Transverse colon (tissue), 3 donors: ENCODE data around the gene USP24.

ENCODE experiments used
- POLR2A ChIP-seq: fragments of 450-650 bp; IDR thresholded peaks from one replicate; pipeline ENCODE4 v1.6.1; 2016; ENCODE audit warnings: antibody characterized with exemption, mild to moderate bottlenecking, moderate library complexity
- TF ChIP-seq, protein P1 (sequence below), 5 experiments: fragments of 200-600 bp in 3 of 5; fragments of 450-650 bp in 2 of 5; sonication (generic) in 3 of 5; IDR thresholded peaks; 1 replicate in 2 of 5; 2 replicates in 3 of 5; pipeline ENCODE4 v1.5.1; 2016 to 2017; ENCODE audit warnings: antibody characterized with exemption in 5 of 5, inconsistent platforms in 3 of 5, mild to moderate bottlenecking in 2 of 5, moderate library complexity in 1 of 5

GRCh38 chr1:55197099-55197498, 18.1 kb downstream of the USP24 start:
- TF ChIP-seq, protein P1, sequence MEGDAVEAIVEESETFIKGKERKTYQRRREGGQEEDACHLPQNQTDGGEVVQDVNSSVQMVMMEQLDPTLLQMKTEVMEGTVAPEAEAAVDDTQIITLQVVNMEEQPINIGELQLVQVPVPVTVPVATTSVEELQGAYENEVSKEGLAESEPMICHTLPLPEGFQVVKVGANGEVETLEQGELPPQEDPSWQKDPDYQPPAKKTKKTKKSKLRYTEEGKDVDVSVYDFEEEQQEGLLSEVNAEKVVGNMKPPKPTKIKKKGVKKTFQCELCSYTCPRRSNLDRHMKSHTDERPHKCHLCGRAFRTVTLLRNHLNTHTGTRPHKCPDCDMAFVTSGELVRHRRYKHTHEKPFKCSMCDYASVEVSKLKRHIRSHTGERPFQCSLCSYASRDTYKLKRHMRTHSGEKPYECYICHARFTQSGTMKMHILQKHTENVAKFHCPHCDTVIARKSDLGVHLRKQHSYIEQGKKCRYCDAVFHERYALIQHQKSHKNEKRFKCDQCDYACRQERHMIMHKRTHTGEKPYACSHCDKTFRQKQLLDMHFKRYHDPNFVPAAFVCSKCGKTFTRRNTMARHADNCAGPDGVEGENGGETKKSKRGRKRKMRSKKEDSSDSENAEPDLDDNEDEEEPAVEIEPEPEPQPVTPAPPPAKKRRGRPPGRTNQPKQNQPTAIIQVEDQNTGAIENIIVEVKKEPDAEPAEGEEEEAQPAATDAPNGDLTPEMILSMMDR (IDR thresholded peaks at IDR 0.05), result no peak
- no peak for TF ChIP-seq POLR2A
